NCI-H524 (cell line): ENCODE measurements around the gene PGM5.
"Not testable (repeated sequence)": the region's sequence is repeated elsewhere in the genome, so short reads cannot be mapped to it uniquely, and the experiment has no call there.

Source experiments
- DNase-seq, 2 experiments: peaks; one replicate each; lab custom pipeline; 2025; lab: John Stamatoyannopoulos, UW

PGM5 gene

GRCh38 chr9:68377723-68378122 is 21.3 kb downstream of the PGM5 start:
- DNase-seq = not testable (repeated sequence)

DNA sequence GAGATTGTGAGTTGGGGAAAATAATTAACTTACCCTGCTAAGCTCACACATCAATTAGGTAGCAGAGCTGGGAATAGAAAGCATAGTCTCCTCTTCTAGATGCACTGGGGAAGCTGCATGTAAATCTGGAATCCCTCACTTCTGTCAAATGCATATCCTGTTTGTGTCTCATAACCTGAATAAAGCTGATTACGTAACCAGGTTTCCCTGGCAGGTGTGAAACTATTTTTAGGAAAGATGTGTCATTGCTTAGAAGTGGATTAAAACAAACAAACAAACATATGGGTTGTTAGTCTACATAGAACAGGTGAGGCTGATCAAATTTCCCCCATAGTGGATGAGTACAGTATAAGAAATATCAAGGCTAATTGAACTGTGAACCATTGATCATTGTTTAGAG is 27.5 kb downstream of the PGM5 start:
- not testable (repeated sequence) for DNase-seq

DNA sequence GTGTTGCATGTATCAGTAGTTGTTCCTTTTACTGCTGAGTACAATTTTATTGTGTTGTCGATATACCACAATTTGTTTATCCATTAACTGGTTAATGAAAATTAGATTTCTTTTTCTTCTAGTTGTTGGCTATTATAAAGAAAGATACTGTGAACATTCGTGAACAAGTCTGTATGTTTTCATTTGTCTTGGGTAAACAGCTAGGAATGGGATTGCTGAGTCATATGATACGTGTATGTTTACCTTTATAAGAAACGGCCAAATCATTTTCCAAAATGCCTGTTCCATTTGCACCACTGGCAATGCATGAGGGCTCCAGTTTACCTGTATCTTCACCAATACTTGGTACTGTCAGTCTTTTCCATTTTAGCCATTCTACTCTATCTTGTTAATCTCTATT is 33.1 kb downstream of the PGM5 start:
- not testable (repeated sequence) for DNase-seq

- DNase-seq = not testable (repeated sequence)
Observed at GRCh38 chr9:68390737-68391136, 34.3 kb downstream of the PGM5 start.

GRCh38 chr9:68396411-68397094 is 40.1 kb downstream of the PGM5 start:
- not testable (repeated sequence) for DNase-seq

DNA sequence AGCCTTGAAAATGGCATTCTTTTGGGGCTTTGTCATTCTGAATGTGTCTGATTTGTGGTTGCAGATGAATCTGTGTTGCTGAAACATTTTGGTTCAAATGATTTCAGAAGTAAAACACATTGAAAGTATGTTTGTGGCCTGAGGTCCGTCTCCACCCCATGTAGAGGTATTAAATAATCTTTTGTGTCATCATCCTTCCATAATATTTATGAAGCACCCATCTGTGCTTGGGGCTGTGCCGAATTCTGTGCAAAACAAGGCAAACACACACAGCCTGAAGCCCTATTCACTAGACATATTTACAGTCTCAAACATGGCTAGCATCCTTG is 40.6 kb downstream of the PGM5 start:
- DNase-seq = not testable (repeated sequence)

GRCh38 chr9:68397796-68398195 is 41.4 kb downstream of the PGM5 start:
- not testable (repeated sequence) for DNase-seq

GRCh38 chr9:68398324-68398723 is 41.9 kb downstream of the PGM5 start:
- not testable (repeated sequence) for DNase-seq

DNA sequence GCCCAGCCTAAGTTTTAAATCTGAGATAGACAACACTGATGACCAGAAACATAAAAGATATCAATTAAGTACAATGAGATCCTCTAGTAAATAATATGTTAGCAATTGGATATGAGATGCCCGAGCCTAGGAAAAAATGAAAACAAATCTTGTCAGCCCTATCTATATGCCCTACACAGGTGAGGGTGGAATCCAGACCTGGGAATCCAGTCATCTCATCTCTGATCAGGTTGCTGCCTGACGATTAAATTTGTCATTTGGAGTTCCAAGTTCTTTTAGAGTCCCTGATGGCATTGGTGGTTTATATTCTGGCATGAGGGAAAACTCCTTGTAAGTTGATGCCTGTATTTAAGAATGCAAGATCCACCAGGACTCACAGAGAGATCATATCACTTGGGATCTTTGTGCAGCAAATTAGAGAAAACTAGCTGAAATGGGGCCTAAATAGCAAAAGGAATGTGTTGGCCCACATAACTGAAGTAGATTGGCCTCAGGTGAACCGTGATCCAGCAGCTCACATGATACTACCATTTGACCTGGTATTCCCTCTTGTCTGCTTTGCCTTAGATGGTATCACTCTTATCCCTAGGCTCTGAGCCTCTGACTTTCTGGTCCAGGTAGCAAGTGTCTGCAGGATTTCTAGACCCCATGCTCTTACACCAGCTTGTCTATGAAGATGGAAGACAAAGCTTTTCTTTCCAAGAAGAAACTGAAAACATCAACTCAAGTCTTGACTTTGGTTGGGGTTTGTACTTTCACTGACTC is 48.2 kb downstream of the PGM5 start:
- DNase-seq = not testable (repeated sequence)

DNA sequence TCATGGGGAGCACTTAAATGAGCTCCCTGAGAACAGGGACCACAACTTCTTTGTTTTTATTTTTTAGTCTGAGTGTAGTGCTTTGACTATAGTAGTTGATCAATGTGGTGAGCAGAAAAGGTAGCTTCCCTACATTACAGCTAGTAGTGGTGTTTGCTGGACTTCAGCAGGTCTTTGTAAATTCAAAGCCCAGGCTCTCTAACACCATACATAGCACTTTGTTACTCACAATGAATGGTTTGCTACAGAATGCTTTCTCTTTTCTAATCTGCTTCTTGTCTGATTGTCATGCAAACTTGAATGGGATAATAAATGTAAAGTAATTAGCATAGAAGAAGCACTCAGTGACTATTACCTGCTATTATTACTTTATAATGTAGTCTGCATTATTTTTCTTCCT is 55.5 kb downstream of the PGM5 start:
- not testable (repeated sequence) for DNase-seq

- not testable (repeated sequence) for DNase-seq
Observed at GRCh38 chr9:68412754-68413153, 56.3 kb downstream of the PGM5 start.

DNA sequence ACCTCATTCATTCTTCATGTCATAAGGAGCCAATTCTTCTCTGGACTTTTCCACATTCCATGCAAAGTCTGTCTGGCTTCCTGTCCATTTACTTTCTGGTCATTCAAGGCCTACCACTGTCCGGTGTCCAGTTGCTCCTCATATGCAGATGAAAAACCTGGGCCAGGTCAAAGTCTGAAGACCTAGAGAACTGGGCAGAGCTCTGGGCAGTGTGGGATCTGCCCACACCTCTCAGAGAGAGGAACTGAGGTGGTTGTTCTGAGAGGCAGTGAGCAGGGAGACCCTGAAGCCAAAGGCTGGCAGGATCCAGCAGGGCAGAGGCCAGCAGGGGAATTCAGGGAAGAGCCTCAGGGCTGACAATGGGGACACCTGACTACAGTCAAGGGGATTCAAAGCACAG is 58.7 kb downstream of the PGM5 start:
- DNase-seq = not testable (repeated sequence)

DNA sequence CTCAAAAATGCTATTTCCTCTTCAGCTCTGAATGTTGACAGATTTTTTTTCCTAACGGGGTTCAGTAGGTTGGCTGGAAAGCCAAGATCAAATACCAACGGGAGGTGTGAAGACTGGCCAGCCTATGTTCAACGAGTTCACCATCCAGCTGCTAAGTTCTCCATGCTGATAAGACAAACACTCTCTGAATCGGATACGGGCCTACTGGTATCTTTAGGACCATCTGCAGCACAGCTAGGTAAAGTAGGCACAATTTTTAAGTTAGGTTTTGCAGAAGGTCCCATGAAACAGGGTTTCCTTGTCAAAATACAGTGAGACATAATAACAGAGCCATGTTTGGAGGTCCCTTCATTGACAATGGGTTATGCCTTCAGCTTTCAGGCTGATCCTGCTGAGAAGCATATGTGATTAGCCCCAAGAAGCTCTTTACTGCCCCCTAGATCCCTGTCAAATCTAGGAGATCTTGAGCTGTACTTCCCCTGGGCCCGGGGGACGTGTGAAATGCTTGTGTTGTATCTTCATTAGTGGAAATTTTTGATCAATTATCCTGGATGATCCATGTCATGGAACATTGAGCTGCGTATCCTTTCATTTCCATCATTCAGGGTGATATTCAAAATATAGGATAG is 60.6 kb downstream of the PGM5 start:
- DNase-seq = peak in 1 of 2 experiments; percentile 4

DNA sequence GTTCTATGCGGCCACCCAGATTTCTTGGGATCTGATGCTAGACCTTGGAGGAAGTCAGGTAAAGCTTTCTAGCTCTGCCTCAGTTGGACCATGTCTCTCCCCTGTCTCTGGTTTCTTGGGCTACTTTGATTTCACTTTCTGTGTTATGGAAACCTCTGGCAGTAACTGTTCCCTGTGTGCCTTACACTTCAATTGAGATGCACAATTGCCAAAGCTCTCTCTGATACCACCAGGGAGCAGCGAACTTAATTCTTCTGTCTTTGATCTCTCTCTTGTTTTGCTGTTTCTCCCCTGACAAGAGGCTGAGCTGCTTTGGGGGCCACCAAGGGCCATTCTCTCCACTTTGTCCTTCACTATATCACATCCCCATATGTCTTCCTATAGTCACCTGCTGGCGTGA is 61.4 kb downstream of the PGM5 start:
- no peak for DNase-seq

DNA sequence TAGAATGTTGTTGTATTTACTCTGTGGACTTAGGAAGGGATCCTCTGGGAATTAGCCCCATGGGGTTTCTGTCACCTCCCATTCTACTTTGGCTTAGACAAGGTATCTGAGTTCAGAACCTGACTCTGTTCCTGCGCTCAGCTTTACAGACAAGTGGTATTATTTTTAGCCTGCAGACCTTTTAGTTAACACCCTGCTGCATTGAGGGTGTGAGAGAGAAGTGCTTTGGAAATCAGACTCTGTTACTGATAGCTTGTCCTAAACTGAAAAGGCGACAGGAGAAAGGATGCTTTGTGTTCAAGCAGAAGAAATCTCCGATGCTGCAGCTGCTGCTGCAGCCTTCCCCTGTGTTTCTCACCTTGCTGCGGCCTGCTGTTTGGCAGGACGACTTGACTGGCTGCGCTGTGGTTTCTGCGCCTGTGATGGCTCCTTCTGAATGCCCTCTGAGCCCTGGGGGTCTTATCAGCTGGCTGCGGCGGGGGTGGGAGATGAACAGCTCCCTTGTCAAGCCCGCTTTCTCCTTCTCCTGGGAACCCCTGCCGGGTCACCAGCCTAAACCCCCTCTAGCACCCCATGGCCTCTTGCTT is 61.9 kb downstream of the PGM5 start:
- DNase-seq = no peak

DNA sequence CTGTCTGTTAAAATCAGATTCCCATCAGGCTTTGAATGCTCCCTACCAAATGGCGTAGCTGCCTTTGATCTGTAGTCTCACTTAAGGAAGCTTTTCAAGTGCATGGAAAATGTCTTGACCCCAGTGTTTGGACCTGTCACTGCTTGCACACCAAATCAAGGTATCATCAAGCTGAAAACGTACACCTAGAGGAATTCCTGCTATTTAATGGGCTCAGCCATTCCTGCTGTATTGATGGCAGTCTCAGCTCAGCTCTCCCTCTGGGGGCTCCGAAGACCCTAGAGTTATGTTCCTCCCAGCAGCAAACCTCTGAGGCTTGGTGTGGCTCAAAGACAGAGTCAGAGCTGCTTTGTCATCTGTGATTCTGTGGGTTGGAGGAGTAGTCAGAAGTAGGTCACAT is 63.5 kb downstream of the PGM5 start:
- no peak for DNase-seq

GRCh38 chr9:68426755-68427154 is 70.3 kb downstream of the PGM5 start:
- no peak for DNase-seq

DNA sequence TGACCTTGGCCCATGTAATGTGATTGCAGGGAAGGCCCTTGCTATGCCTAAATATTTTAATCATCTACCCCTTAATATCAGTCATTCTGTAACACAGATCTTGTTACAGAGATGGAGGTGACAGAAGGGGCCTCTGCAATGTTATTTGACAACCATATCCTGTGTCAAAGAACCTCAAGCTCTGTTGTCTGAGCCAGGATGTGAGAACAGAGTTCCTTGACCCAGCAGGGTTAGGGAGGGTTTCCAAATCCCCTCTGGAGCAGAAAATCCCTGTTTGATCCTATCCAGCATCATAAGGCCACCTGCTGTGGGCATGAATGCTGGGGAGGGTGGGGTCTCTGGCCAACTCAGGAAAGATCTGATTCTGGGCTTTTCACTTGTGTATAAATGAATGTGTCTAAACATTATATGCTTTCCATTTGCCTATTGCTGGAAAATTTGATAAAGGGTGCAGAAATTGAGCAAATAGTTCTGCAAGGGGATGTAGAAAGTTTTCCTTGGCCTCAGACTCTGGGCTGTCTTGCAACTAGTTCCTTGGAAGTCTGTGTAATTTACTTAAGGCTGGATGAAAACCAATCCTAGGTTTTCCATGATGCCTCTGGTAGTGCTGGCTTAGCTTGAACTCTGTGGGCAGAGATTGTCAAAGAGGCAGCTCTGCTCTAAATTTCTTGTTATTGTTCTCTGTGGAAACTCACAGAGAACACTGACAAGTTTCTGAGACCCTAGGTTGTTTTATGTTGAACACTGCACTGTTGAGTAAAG is 71.0 kb downstream of the PGM5 start:
- DNase-seq = no peak

- DNase-seq = no peak
Observed at GRCh38 chr9:68428481-68428880, 72.1 kb downstream of the PGM5 start.

GRCh38 chr9:68429631-68430030 is 73.2 kb downstream of the PGM5 start:
- peak in 1 of 2 experiments; percentile 3 for DNase-seq

- DNase-seq = no peak
Observed at GRCh38 chr9:68431307-68431706, 74.9 kb downstream of the PGM5 start.

DNA sequence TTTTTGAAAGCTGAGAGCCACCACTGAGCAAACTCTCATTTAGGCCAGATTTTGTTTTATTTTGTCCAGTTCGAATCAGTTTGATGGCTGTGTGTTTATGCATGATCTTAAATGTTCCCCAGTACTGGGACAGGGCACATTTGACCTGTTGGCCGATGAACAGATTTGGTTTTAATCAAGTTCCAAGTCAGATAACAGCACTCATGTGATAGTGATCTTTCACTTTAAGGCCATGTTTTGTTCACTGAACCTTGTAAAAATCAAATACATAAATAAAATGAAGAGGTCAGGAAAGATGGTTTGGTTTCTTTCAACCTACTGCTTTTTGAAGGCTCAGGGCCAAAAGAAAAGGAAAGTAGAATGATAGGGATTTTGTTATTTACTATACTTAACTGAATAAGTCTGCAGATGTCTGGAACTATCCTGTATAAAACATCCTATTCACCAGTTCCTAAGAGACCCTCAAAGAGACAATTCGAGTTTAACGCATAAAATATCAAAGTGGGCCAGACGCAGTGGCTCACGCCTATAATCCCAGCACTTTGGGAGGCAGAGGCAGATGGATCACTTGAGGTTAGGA is 77.2 kb downstream of the PGM5 start:
- DNase-seq = no peak
